SK-N-SH (cell line): ENCODE measurements around the gene HIVEP2. TPM values are rescaled to one million over a fixed set of nuclear protein-coding genes. Genes with fewer than 3 reads are reported as not detected.
A peak's percentile ranks its signal among the peaks of the same experiment; 100 is the strongest.

Source experiments
- CTCF ChIA-PET: fragments of 300-600, 350-600 bp; formaldehyde crosslinking; extraction: SDS; loops from one replicate; lab custom pipeline; 2021; lab: Yijun Ruan, JAX
- POLR2A ChIA-PET: fragments of 350-600 bp; sonication (Branson Sonifier 250); formaldehyde crosslinking; extraction: SDS; loops from one replicate; lab custom pipeline; 2020; ENCODE audit warnings: antibody characterized with exemption, inconsistent platforms; lab: Yijun Ruan, JAX
- DNase-seq: peaks from one replicate; pipeline ENCODE4 v3.0.0; 2012
- H2AFZ ChIP-seq: fragments of 200-600 bp; sonication (generic); 2 replicates; pipeline ENCODE4 v1.8.1; 2016; ENCODE audit warnings: antibody characterized with exemption, mild to moderate bottlenecking, low read depth
- H3F3A ChIP-seq: fragments of 200-600 bp; sonication (generic); replicated peaks from 2 replicates; pipeline ENCODE3; 2016; ENCODE audit warnings: antibody characterized with exemption, mild to moderate bottlenecking; ENCODE audit not compliant: insufficient read depth
- H3K27ac ChIP-seq, 2 experiments: fragments of 200-500 bp in 1 of 2; fragments of 200-600 bp in 1 of 2; sonication (Bioruptor generic) in 1 of 2; sonication (generic), shearing (Covaris generic) in 1 of 2; 2 replicates each; pipeline versions ENCODE4 v1.5.1 to v1.6.1; 2014 to 2016; ENCODE audit warnings: low read depth in 2 of 2, inconsistent platforms in 1 of 2, low read length in 1 of 2, mild to moderate bottlenecking in 1 of 2, mixed read lengths in 1 of 2
- H3K27me3 ChIP-seq: fragments of 200-600 bp; sonication (generic), shearing (Covaris generic); 2 replicates; pipeline ENCODE4 v1.6.1; 2016; ENCODE audit warnings: mixed run types; ENCODE audit not compliant: insufficient read depth
- H3K36me3 ChIP-seq, 2 experiments: fragments of 200-500 bp in 1 of 2; fragments of 200-600 bp in 1 of 2; sonication (Bioruptor generic) in 1 of 2; sonication (generic) in 1 of 2; replicated peaks in 1 of 2; 2 replicates each; pipeline versions ENCODE3 to v1.5.1; 2014 to 2016; ENCODE audit warnings: low read length in 1 of 2, mild to moderate bottlenecking in 1 of 2; ENCODE audit not compliant: insufficient read depth in 2 of 2, control insufficient read depth in 1 of 2
- H3K4me1 ChIP-seq, 2 experiments: fragments of 200-500 bp in 1 of 2; fragments of 200-600 bp in 1 of 2; sonication (Bioruptor generic) in 1 of 2; sonication (generic), shearing (Covaris generic) in 1 of 2; 2 replicates each; pipeline versions ENCODE4 v1.5.1 to v1.6.1; 2014 to 2016; ENCODE audit warnings: low read depth in 1 of 2, low read length in 1 of 2, mixed run types in 1 of 2; ENCODE audit not compliant: insufficient read depth in 2 of 2, control insufficient read depth in 1 of 2
- H3K4me2 ChIP-seq: fragments of 200-600 bp; sonication (generic), shearing (Covaris generic); 2 replicates; pipeline ENCODE4 v1.6.1; 2017; ENCODE audit warnings: mixed run types
- H3K4me3 ChIP-seq, 2 experiments: fragments of 200-500 bp in 1 of 2; fragments of 200-600 bp in 1 of 2; sonication (Bioruptor generic) in 1 of 2; sonication (generic), shearing (Covaris generic) in 1 of 2; 2 replicates each; pipeline versions ENCODE4 v1.5.1 to v1.8.1; 2014 to 2016; ENCODE audit warnings: low read depth in 2 of 2, inconsistent platforms in 1 of 2, low read length in 1 of 2, mild to moderate bottlenecking in 1 of 2, mixed read lengths in 1 of 2, moderate library complexity in 1 of 2
- H3K79me2 ChIP-seq: fragments of 200-600 bp; sonication (generic); 2 replicates; pipeline ENCODE4 v1.8.1; 2017; ENCODE audit warnings: mild to moderate bottlenecking; ENCODE audit not compliant: insufficient read depth
- H3K9ac ChIP-seq: fragments of 200-600 bp; sonication (generic); 2 replicates; pipeline ENCODE4 v1.6.1; 2017; ENCODE audit warnings: mixed run types
- H3K9me2 ChIP-seq: fragments of 200-600 bp; sonication (generic); 2 replicates; pipeline ENCODE4 v1.6.1; 2017; ENCODE audit warnings: mixed run types
- H3K9me3 ChIP-seq: fragments of 200-600 bp; sonication (generic); 2 replicates; pipeline ENCODE4 v1.6.1; 2017; ENCODE audit warnings: mixed run types, mild to moderate bottlenecking, moderate library complexity
- H4K20me1 ChIP-seq: fragments of 200-600 bp; sonication (generic); 2 replicates; pipeline ENCODE4 v1.6.1; 2017; ENCODE audit warnings: mild to moderate bottlenecking, mixed run types; ENCODE audit not compliant: insufficient read depth
- ELF1 ChIP-seq: IDR thresholded peaks from 2 replicates; pipeline ENCODE4 v1.4.0; 2012
- EP300 ChIP-seq, 2 experiments: IDR thresholded peaks; 2 replicates each; pipeline versions ENCODE4 v1.4.0 to v1.6.1; 2012; ENCODE audit warnings: borderline replicate concordance in 1 of 2, low read depth in 1 of 2, low read length in 1 of 2
- FOSL2 ChIP-seq: IDR thresholded peaks from 2 replicates; pipeline ENCODE4 v1.4.0; 2012; ENCODE audit warnings: low read depth, mild to moderate bottlenecking, moderate library complexity, borderline replicate concordance
- FOXJ3 ChIP-seq: sonication (generic); formaldehyde crosslinking; IDR thresholded peaks from 2 replicates; pipeline ENCODE4 v1.5.1; 2020; ENCODE audit warnings: mild to moderate bottlenecking, missing genetic modification reagents
- FOXM1 ChIP-seq: IDR thresholded peaks from 2 replicates; pipeline ENCODE4 v1.4.0; 2012; ENCODE audit warnings: low read depth, mild to moderate bottlenecking
- GABPA ChIP-seq: IDR thresholded peaks from 2 replicates; pipeline ENCODE4 v1.4.0; 2012; ENCODE audit warnings: low read depth, mild to moderate bottlenecking
- GATA2 ChIP-seq: sonication (generic); formaldehyde crosslinking; IDR thresholded peaks from 2 replicates; pipeline ENCODE4 v1.5.0; 2020; ENCODE audit warnings: mild to moderate bottlenecking, missing genetic modification reagents
- POLR2AphosphoS5 ChIP-seq: IDR thresholded peaks from 2 replicates; pipeline ENCODE4 v1.6.1; 2012; ENCODE audit warnings: low read depth, low read length
- RAD21 ChIP-seq: IDR thresholded peaks from 2 replicates; pipeline ENCODE4 v1.6.1; 2012; ENCODE audit warnings: mild to moderate bottlenecking, low read length
- RFX5 ChIP-seq: IDR thresholded peaks from 2 replicates; pipeline ENCODE4 v1.6.1; 2012; ENCODE audit warnings: mild to moderate bottlenecking, improper control_type of control experiment, low read length
- TCF12 ChIP-seq: IDR thresholded peaks from 2 replicates; pipeline ENCODE4 v1.4.0; 2012
- TEAD4 ChIP-seq: IDR thresholded peaks from 2 replicates; pipeline ENCODE4 v1.4.0; 2012; ENCODE audit warnings: mild to moderate bottlenecking, borderline replicate concordance; ENCODE audit not compliant: insufficient read depth
- USF1 ChIP-seq: IDR thresholded peaks from 2 replicates; pipeline ENCODE4 v1.4.0; 2012; ENCODE audit warnings: low read depth, borderline replicate concordance
- WGBS: methylation state at CpG from one replicate; pipeline ENCODE4 v1.1.6; 2017; ENCODE audit warnings: low lambda C conversion rate; 5-methylcytosine and 5-hydroxymethylcytosine counted together
- polyA plus RNA-seq, 3 experiments: library from polyadenylated mRNA; depleted of rRNA; stranded (reverse); fragments of >200 nt; gene quantifications; 2 replicates each; pipeline ENCODE4 v1.2.3, GENCODE V29; 2012
- TF ChIP-seq, protein P1 (sequence below): fragments of 150-350 bp; IDR thresholded peaks from 2 replicates; pipeline ENCODE4 v1.6.1; 2017; ENCODE audit warnings: antibody characterized with exemption, low read length, low read depth, borderline replicate concordance
- TF ChIP-seq, protein P2 (sequence below): IDR thresholded peaks from 2 replicates; pipeline ENCODE4 v1.4.0; 2012; ENCODE audit warnings: low read depth

The HIVEP2 gene
- polyA plus RNA-seq, 1 of the 3 experiments (the other 2 are of a cell fraction), result 2.5 TPM

DNA sequence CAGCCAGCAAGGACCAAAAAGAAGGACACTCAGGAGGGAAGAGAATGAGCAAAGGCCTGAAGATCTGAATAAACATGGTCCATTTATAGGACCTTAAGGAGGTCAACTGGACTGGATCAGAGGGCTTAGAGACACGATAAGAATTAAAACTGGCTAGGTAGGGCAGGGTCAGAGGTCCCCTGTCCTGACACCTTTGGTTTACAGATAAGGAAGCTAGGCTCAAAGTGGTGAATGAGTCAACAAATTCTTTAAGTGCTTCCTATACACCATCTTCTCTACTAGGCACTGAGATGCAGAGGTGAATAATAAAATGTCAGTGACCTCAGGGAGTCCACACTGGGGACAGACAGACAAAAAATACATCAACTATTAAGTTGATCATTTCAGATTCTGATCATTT is 70.3 kb downstream of the HIVEP2 start:
- Histone ChIP-seq H3K9me2 (no peaks in the 10 kb centered on the region), H3K4me1 (peaks cover 0 to 2% of the 10 kb centered on the region in 2 experiments; a peak in 1 of 4 replicates), H4K20me1 (no peaks in the 10 kb centered on the region), H3K9me3 (no peaks in the 10 kb centered on the region), H3F3A (peaks cover 4% of the 10 kb centered on the region), H3K9ac (no peak overlapping the region), H3K27me3 (no peaks in the 10 kb centered on the region), H2AFZ (no peak overlapping the region), H3K4me3 (no peak overlapping the region), H3K27ac (no peak overlapping the region), H3K79me2 (peaks cover 66% of the 10 kb centered on the region), H3K36me3 (no peaks in the 10 kb centered on the region), H3K4me2 (no peak overlapping the region)
- ChIA-PET CTCF (no interaction called here), POLR2A (no interaction called here)
- no peak for DNase-seq
- WGBS, result 67% methylated on average over 1 of the region's 1 CpG
- no peak for TF ChIP-seq FOSL2
- no peak for TF ChIP-seq TCF12
- TF ChIP-seq, protein P1, sequence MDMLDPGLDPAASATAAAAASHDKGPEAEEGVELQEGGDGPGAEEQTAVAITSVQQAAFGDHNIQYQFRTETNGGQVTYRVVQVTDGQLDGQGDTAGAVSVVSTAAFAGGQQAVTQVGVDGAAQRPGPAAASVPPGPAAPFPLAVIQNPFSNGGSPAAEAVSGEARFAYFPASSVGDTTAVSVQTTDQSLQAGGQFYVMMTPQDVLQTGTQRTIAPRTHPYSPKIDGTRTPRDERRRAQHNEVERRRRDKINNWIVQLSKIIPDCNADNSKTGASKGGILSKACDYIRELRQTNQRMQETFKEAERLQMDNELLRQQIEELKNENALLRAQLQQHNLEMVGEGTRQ, result no peak
- no peak for TF ChIP-seq RAD21
- TF ChIP-seq FOXM1, result no peak
- TF ChIP-seq, protein P2, sequence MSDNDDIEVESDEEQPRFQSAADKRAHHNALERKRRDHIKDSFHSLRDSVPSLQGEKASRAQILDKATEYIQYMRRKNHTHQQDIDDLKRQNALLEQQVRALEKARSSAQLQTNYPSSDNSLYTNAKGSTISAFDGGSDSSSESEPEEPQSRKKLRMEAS, result no peak
- TF ChIP-seq EP300 (IDR thresholded peaks at IDR 0.05; ENCODE audit: borderline replicate concordance in 1 of 2, low read depth in 1 of 2, low read length in 1 of 2), result no peak
- no peak for TF ChIP-seq GATA2 (CRISPR knock-in tag)

DNA sequence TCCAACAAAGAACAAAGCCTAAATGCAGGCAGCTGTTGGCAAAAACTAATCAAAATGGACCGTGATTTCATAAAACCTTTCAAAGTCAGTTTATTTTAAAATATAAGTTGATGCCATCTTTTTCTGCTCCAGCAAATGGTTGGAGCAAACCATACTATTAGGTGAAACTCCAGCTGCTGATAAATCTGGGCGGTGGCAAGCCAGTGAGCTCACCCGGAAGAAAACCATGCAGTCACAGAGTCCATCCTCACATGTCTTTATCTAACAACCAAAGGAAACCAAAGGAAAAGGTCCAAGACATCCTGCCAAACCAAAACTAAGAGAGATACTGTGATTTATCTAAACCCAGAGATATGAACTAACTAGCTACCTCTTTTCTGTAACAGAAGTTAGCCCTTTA is 72.6 kb downstream of the HIVEP2 start:
- Histone ChIP-seq H3K79me2 (peaks cover 71% of the 10 kb centered on the region), H3K9me3 (no peaks in the 10 kb centered on the region), H3K4me2 (no peak overlapping the region), H3K4me1 (peaks cover 0 to 4% of the 10 kb centered on the region in 2 experiments; a peak in 2 of 4 replicates), H3K9ac (peak overlapping the region; percentile 4; the same call in 1 of the 2 replicates), H3K27ac (peak overlapping the region in 1 of 2 experiments; percentile 72; a peak in 3 of 4 replicates), H3K36me3 (no peaks in the 10 kb centered on the region), H3K9me2 (no peaks in the 10 kb centered on the region), H3K4me3 (no peak overlapping the region), H4K20me1 (no peaks in the 10 kb centered on the region), H2AFZ (no peak overlapping the region), H3K27me3 (no peaks in the 10 kb centered on the region), H3F3A (peaks cover 4% of the 10 kb centered on the region)
- POLR2A ChIA-PET, result interaction anchor here (1.4 kb wide), 1 partner anchor 10 kb away, joined by 3 read pairs; no protein-coding TSS in a partner anchor
- 94% methylated on average over 3 of the region's 3 CpGs for WGBS
- no peak for DNase-seq
- no peak for TF ChIP-seq ELF1
- TF ChIP-seq RFX5, result no peak
- no peak for TF ChIP-seq FOXJ3
- no peak for TF ChIP-seq TEAD4
- TF ChIP-seq USF1, result no peak
- TF ChIP-seq GABPA, result no peak
- TF ChIP-seq POLR2AphosphoS5, result no peak
- CTCF ChIA-PET, result interaction anchor here (0.8 to 0.9 kb wide), 2 partner anchors 11 to 29 kb away, joined by 3 to 4 read pairs; no protein-coding TSS in a partner anchor
